Activated CD4-positive, alpha-beta T cell treated with anti-CD3 and anti-CD28 coated beads, Interleukin-2, amount 50 U/mL, for 48 hours (primary cell): ENCODE results near the gene MED22.
"Not testable (repeated sequence)": the region's sequence is repeated elsewhere in the genome, so short reads cannot be mapped to it uniquely, and the experiment has no call there.

Experiments used
- DNase-seq, 2 experiments: peaks; one replicate each; pipeline ENCODE4 v3.0.0-alpha.2; 2020

The MED22 gene

DNA sequence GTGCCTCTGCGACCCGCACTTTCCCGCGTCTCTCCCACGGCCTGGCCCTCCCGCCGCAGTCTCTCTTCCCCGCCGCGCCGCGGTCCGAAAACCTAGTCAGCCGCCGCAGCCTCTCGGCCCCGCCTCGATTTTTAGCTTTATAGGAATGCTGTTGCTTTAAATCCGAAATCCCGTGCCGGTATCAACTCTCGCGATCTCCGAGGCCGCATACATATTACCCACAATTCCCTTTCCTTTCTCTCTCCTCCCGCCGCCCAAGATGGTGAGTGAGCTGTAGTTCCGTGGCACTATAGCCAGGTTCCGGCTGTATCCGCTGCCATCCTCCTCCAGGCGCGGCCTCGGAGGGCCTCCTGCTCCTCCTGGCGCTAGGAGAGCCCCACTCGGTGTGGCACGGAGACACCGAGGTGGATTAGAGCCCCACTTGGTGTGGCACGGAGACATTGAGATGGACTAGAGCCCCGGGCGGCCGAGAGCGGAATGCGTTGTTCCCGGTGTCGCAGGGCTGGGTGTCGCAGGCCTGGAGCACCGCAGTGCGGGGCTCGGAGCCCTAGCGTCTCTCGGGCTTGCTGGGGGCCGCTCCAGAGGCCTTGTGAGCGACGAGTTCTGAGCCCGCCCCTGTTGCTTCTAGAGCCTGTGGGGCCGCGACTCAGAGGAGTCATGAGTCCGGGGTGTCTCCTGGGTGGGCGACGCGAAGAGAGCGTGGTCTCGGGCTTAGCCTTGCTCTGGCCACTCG, at the start of gene MED22, which contains the start of gene RPL7A:
MED22 (minus strand) TSS at position 147 of the 733 bp plus-strand sequence. CDS start 1,469 bp downstream, outside the sequence.
RPL7A (plus strand) TSS at position 234 of the 733 bp plus-strand sequence; CDS start at position 260, 26 bp downstream.
- peak; percentile 92 to 95 for DNase-seq

GRCh38 chr9:133397370-133397769, 49.4 kb upstream of the MED22 start:
- no peak for DNase-seq

- DNase-seq, result no peak
Observed at GRCh38 chr9:133396952-133397351, 49.0 kb upstream of the MED22 start.

DNA sequence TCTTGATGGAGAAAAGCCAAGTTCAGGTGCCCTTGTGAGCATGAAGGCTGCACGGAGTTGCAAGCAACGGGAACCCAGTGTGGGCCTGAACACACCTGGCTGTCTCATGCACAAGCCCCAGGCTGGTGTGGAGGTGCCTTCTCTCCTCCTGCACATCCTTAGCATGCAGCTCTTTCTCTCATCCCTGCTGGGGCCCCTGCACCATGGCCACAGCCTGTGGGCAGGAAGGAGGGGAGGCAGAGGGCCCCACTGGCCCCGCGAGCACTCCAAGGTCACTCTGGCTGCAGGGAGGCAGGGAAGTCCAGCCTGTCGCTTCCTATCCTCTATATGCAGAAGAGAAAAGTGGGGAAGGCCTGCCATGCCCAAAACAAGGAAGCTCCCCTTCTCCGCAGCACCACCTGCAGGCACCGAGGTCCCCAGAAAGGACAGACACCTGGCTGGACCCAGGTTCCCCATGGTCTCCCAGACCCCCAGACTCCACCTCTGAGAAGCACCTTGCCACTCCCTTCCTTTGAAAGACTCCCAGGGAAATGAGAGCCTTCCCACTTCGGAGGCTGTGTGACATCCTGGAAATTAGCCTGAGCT, 46.8 kb upstream of the MED22 start:
- no peak for DNase-seq

GRCh38 chr9:133393399-133393798, 45.5 kb upstream of the MED22 start:
- DNase-seq, result no peak

DNA sequence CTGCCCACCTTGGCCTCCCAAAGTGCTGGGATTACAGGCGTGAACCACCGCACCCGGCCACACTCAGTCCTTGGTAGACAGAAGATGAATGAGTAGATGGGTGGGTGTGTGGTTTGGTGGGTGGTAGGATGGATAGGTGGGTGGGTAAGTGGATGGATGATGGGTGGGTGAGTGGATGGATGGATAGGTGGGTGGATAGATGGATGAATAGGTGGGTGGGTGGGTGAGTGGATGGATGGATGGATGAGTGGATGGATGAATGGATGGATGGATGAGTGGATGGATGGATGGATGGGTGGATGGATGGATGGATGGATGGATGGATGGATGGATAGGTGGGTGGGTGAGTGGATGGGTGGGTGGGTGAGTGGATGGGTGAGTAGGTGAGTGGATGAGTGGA, 44.4 kb upstream of the MED22 start:
- not testable (repeated sequence) for DNase-seq

GRCh38 chr9:133391449-133391848, 43.5 kb upstream of the MED22 start:
- DNase-seq, result not testable (repeated sequence)

DNA sequence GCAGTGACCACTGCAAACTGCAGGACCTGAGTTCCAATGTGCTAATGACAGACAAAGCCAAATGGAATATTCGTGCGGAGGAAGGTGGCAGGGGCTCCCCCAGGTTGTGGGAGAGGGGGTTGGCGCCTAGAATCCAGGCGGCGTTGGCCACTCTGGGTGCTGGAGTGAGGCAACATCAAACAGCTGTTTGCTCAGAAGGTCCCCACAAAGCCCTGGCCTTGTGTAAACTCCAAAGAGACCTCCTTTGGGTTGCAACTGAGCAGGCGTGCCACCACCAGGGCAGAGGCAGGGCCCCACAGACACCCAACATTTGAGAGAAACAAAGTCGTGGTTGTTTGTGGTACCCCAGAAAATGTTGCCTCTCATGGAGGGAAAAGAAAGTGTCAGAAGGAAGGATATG, 42.8 kb upstream of the MED22 start:
- no peak for DNase-seq

GRCh38 chr9:133389562-133389961, 41.6 kb upstream of the MED22 start:
- DNase-seq, result no peak

- no peak for DNase-seq
Observed at GRCh38 chr9:133389025-133389557, 41.2 kb upstream of the MED22 start.

- DNase-seq, result no peak
Observed at GRCh38 chr9:133387680-133388079, 39.7 kb upstream of the MED22 start.

DNA sequence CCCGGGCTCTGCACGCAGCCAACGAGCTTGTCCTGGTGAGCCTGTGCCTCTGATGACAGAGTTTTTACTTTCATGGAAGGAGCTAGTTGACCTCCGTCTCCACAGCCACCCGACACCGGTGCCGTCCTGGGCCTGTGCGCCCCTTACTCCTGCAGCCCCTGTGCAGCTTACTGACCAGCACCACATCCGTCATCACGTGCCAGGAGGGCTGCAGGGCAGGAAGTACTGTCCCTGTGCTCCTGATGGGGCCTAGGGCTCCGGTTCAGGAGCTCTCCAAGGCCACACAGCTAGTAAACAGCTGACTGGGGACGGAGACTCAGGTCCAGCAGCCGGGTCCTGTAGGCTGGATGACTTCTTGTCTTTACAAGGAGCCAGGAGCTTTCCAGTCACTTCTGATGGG, 38.4 kb upstream of the MED22 start:
- DNase-seq, result no peak

DNA sequence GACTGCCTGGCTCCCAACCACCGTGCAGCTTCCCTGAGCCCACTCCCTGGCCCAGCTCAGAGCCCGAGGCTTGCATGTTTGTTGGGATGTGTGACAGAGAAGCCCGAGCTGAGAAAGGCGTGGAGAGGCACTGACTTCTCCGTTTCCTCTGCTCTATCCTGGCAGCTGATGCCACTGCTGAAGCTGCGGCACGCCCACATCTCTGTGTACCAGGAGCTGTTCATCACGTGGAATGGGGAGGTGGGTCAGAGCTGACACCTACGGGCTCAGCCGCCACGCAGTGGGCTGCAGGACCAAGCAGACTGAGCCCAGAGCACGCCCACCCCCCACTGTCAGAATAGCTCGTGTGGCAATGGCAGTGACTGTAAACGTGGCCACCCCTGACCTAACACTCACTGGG, 37.5 kb upstream of the MED22 start:
- DNase-seq, result no peak

- DNase-seq, result no peak
Observed at GRCh38 chr9:133384736-133385321, 36.9 kb upstream of the MED22 start.

DNA sequence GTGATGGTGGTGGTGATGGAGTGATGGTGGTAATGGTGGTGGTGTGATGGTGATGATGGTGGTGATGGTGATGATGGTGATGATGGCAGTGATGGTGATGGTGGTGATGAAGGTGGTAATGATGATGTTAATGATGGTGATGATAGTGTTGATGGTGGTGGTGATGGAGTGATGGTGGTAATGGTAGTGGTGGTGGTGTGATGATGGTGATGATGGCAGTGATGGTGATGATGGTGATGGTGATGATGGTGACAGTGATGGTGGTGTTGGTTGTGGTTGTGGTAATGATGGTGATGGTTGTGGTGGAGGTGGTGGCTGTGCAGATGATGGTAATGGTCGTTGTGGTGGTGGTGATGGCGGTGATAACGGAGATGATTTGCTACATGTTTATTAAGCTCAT, 35.5 kb upstream of the MED22 start:
- DNase-seq, result no peak

DNA sequence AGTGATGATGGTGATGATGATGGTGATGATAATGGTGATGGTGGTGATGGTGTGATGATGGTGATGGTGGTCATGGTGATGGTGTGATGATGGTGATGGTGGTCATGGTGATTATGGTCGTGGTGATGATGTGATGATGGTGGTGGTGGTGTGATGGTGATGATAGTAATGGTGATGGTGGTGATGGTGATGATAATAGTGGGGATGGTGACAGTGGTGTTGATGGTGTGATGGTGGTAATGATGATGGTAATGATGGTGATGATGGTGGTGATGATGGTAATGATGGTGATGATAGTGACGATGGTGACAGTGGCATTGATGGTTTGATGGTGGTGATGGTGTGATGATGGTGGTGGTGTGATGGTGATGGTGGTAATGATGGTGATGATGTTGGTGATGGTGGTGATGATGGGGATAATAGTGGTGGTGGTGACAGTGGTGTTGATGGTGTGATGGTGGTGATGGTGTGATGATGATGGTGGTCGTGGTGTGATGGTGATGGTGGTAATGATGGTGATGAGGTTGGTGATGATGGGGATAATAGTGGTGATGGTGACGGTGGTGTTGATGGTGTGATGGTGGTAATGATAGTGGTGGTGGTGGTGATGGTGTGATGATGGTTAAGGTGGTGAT, 34.7 kb upstream of the MED22 start:
- DNase-seq, result no peak

DNA sequence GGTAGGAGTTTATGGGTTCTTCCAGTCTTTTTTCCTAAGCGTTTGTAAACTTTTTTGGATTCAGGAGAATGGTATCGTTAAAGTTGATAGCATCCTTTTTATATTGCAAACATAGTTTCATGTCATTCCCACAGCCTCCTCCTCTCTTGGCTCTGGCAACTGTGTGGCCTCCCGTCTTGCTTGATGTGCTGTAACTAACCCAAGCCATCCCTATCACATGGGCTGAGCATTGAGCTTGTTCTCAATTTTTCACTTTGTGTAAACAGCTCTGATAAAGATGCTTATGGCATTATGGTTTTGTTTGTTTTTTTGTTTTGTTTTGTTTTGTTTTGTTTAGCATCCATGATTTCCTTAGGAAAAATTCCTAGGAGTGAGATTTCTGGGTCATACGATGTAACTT, 32.8 kb upstream of the MED22 start:
- no peak for DNase-seq

GRCh38 chr9:133379153-133380086, 31.5 kb upstream of the MED22 start:
- no peak for DNase-seq

DNA sequence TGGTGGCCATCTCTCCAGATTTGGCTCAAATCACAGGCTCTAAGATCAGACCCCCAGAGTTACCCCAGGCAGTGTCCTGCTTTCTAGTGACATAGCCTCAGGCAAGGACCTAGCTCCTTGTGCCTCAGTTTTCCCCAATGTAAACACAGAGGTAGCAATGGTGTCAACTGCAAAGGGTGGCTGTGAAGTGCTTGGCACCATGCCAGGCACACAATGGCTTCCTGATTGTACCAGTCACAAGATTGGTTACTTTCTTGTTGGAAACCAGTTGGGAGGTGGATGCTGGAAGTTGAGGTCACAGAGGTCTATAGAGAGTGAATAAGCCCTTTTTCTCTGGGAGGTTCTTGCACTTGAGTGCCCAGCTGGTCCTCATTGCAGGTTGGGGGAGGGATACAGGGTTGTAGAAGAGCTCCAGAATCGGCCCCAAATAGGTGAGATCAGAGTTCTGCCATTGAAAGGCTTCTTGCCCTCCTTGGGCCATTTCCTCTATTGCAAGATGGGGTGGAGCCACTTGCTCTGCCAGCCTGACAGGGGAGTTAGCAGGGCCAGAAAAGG, 30.6 kb upstream of the MED22 start:
- no peak for DNase-seq

DNA sequence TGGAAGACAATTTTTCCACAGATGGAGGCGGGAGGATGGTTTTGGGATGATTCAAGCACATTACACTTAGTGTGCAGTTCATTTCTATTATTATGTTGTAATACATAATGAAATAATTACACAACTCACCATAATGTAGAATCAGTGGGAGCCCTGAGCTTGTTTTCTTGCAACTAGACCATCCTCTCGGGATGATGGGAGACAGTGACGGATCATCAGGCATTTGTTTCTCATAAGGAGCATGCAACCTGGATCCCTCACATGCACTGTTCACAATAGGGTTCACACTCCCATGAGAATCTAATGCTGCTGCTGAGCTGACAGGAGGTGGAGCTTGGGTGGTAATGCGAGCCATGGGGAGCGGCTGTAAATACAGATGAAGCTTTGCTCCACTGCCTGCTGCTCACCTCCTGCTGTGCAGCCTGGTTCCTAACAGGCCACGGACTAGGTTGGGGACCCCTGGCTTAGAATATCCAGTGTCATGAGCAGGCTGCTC, 29.8 kb upstream of the MED22 start:
- DNase-seq, result no peak

DNA sequence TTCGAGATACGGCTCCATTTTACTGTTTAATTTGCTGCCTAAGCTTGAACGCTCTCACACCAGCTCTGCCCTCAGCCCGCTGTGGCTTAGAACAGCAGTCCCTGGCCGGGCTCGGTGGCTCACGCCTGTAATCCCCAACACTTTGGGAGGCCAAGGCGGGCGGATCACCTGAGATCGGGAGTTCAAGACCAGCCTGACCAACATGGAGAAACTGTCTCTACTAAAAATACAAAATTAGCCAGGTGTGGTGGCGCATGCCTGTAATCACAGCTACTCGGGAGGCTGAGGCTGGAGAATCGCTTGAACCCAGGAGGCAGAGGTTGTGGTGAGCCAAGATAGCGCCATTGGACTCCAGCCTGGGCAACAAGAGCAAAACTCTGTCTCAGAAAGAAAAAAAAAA, 29.3 kb upstream of the MED22 start:
- not testable (repeated sequence) for DNase-seq
